Islet of Langerhans (tissue), 1 donor: ENCODE results near the gene PCID2.

Experiments used
- FAIRE-seq: peaks from one replicate; lab custom pipeline; 2011; peaks lifted over from hg19 to GRCh38; lab: Jason Lieb, UNC

The PCID2 gene

DNA sequence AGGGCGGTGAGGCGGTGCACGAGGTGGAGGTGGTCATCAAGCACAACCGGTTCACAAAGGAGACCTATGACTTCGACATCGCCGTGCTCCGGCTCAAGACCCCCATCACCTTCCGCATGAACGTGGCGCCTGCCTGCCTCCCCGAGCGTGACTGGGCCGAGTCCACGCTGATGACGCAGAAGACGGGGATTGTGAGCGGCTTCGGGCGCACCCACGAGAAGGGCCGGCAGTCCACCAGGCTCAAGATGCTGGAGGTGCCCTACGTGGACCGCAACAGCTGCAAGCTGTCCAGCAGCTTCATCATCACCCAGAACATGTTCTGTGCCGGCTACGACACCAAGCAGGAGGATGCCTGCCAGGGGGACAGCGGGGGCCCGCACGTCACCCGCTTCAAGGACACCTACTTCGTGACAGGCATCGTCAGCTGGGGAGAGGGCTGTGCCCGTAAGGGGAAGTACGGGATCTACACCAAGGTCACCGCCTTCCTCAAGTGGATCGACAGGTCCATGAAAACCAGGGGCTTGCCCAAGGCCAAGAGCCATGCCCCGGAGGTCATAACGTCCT lies 59.4 kb downstream of the PCID2 start:
- no peak for FAIRE-seq

DNA sequence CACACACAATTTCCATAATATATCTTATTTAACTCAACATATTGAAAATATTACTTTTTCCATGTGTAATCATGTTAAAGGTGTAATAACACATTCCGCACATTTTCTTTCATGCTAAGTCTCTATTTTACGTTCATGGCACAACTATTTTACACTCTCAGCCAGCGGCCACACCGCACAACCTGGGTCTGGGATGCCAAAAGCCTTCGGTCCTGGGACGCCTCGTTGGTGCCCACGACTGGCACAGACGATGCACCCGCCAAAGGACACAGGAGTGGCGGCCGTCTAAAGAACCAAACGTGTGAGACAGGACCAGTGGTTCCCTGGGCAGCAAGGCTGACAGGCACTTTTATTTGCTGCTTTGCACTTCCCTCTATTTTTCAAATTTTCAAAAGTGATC lies 60.1 kb downstream of the PCID2 start:
- no peak for FAIRE-seq

DNA sequence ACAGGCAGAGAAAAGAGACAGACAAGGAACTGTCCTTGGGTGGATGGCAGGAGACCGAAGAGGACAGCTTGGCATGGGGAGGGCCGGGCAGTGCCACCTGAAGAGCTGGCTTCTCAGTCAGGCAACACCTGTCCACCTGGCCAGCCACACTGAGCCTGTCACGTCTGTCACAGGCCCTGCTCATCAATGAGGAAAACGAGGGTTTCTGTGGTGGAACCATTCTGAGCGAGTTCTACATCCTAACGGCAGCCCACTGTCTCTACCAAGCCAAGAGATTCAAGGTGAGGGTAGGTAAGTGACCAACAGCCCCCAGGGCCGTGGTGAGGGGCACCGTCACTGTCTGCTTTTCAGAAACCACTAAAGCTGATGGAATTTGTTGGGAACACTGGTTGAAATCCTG lies 61.3 kb downstream of the PCID2 start:
- FAIRE-seq, result no peak

DNA sequence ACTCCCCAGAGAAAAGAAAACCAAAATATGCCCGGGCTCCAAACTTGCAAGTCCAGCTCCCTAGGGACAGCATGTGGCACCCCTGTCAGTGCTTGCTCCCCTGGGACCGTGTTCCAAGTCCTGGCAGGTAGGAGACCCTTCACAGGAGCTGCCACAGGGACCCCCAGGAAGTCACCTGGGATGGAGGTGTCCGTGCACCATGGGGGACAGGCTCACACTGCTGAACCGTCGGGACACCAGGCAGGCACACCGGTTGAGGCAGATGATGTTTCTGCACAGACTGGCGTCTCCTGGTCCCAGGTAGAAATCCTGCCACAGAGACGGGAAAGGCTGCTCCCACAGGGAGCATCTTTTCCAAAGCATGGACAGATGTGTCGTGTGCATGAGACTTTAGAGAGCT lies 61.7 kb downstream of the PCID2 start:
- no peak for FAIRE-seq

DNA sequence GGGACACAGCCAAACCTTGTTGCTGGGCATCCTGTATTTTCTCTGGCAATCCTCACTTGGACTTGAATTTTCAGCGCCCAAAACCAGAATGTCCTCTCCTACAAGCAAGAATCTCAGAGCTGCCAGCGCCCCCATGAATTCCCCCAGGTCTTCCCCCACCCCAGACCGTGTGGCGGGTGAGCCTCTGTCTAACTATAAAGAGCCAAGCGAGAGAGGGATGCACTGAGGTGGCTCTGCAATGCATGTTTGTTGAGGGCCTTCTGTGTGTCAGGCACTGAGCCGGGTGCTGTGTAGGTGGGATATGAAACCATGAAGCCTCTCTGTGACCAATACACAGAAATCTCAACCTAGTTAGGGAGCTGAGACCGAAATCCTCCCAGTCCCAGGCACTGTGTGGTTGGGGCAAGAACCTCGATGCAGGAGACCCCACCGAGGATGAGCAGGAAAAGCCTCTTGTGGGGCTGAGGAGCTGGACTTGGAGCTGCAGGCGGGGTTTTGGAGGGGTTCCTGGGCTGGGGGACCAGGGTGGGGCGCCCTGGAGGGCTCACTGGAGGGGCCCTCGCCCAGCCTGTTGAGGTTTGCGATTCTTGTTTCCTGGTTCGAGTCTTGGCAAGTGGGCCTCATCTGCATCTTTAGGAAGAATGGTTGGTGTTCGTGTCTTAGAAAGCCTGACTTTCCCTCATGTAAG lies 62.4 kb downstream of the PCID2 start:
- FAIRE-seq, result no peak

DNA sequence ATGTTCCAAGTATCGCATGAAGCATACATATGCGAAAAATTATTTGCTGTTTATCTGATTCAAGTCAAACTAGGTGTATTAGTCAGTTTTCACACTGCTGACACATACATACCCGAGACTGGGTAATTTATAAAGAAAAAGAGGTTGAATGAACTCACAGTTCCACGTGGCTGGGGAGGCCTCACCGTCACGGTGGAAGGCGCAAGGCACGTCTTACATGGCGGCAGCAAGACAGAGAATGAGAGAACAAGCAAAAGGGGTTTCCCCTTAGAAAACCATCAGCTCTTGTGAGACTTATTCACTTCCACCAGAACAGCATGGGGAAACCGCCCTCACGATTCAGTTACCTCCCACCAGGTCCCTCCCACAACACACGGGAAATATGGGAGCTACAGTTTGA lies 63.0 kb downstream of the PCID2 start:
- FAIRE-seq, result no peak

DNA sequence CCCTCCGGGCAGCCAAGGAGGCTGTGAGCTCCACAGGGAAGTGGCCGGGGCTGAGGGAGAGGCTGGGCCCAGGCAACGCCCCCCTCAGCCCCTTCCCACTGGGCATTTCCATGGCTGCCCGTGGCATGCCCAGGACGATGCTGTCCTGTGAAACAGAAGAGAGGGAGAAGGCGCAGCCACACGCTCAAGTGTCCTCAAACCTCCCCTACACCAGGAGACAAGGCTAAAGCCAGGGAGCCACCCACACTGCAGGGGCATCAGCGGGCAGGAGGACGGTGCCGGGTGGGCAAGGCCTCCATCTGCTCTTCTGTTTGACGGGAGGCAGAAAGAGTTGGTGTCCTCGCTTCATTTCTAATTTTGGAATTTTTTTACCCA lies 64.2 kb downstream of the PCID2 start:
- FAIRE-seq, result no peak

DNA sequence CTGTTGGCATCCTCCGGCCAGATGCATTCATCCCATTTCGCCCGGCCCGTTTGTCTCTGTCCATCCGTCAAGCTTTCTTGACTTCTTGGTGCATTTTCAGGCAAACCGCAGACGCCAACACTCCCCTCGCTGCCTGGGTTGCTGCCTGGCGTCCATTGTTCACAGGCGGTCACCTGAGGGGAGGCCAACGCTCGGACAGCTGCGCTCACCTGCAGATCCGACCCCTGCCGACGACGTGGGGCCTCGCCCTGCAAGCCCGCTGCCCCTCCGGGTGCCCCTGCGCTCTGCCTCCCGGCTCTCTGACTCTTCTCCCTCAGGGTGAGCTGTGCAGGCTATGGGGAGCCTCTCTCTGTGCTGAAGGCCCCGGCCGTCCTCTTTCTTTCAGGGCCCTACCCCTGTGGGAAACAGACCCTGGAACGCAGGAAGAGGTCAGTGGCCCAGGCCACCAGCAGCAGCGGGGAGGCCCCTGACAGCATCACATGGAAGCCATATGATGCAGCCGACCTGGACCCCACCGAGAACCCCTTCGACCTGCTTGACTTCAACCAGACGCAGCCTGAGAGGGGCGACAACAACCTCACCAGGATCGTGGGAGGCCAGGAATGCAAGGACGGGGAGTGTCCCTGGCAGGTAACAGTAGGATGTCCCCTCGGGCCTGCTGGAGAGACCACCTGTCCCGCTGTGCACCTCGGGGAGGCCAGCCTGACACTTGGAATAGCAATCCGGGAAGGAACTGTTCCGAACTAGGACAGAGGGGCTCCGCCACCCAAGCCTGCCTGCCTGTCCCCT lies 64.8 kb downstream of the PCID2 start:
- FAIRE-seq, result no peak

DNA sequence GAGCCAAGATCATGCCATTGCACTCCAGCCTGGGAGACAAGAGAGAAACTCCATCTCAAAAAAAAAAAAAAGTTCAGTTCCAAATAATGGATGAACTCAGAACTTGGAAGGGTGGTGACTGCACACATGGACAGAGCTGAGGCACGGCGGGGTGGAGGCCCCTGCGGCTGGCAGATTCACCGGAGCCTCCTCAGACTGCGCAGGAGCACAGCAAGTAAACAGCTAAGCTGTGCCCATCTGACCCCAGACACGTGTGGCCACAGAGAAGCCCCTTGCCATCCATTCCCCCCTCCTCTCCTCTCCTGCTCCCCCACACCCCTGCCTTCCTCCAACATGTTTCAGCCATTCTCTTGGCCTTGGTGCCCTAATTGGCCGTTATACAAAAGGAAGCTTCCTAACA lies 65.6 kb downstream of the PCID2 start:
- FAIRE-seq, result no peak

DNA sequence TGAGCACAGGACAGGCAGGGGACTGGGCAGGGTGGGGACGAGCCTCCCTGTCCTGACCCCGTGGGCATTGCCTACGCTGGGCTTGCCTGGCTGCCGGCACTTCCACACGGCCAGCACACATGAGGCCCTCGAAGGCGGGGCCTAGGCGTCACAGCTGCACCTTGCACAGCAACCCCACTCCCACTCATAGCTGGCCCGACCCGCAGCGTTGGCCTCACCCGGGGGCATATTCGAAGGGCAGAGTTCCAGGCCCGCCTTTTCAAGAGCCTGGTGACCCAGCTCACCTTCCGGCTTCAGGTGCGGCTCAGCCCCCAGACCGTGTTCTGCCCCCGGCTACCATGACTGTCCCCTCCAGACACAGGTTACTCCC lies 66.9 kb downstream of the PCID2 start:
- no peak for FAIRE-seq

DNA sequence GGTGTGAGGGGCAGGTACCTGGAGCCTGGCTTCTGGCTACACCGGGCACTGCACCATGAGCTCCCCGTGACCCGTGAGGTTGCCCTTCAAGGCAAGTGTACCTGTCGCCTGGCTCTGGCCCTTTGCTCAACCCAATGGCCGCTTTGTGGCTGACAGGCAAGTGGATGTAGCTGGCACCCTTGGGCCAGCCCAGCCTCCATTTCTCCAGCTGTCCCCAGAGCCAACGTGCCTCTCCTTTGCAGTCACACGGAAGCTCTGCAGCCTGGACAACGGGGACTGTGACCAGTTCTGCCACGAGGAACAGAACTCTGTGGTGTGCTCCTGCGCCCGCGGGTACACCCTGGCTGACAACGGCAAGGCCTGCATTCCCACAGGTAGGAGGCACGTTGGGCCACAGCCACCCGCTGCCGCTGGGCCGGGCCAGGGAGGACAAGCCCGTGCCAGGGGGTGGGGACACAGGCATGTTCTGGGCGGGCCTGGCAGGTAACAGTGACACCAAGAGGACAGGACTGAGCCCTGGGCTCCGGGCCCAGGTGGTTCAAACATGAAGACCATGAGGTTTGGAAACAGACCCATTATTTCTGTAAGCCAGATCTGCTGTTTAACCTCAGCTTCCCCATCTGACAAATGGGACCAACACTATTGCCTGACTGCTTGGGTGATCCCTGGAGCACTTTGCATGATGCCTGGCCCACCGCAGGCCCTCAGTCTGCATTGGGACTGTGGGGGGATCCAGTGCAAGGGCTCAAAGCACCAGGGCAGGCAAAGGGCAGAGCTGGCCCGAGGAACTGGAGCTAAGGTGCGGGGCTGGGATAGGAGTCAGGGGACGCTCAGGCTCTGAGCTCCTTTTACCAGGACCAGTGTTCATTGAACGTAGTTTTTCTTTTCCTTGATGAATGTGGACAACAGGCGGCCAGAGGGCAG lies 67.5 kb downstream of the PCID2 start:
- no peak for FAIRE-seq

DNA sequence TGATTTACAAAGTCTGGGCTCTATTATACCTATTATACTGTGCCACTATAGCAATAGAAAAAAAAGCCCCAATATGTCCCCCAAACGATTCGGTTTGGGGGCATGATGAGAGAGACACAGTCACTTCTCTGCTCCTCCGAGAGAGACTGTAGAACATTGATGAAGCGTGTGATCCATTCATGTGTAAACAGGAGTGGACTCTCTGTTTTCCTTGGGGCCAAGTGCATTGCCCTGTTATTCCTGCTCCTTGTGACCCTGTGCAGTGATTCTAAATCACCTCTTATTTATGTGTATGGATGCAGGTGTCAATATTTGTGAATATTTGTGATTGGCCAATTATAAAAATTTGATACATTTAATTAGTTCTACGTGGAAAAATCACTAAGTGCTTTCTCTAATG lies 68.9 kb downstream of the PCID2 start:
- FAIRE-seq, result no peak

DNA sequence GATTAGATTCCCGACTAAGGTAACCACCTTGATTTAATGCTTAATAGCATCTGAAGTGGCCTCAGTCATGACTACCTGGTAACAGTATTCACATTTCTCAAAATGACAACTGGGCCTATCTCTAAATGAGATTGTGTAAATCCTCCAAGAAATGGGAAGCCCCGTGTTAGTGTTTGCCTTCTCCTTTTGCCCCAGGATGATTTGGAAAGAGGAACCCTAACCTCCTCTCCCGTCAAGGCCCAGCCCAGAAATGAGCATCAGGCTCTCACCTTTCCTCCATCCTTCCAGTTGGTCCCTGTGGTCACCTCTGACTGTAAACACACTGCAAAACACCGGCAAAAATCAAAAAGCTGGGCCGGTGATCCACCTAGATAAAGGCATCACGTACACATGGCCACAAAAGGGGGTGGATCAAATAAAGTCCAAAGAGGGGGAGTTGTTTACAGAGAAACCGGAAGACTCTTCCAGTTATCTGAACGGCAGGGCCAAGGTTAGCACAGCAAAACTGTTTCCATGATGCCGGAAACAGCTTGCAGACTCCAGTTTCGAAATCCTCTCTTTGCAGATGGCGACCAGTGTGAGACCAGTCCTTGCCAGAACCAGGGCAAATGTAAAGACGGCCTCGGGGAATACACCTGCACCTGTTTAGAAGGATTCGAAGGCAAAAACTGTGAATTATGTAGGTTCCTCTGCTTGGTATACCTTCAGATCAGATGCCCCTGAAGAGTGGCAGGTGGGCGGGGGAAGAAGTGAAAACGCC lies 69.5 kb downstream of the PCID2 start:
- no peak for FAIRE-seq

DNA sequence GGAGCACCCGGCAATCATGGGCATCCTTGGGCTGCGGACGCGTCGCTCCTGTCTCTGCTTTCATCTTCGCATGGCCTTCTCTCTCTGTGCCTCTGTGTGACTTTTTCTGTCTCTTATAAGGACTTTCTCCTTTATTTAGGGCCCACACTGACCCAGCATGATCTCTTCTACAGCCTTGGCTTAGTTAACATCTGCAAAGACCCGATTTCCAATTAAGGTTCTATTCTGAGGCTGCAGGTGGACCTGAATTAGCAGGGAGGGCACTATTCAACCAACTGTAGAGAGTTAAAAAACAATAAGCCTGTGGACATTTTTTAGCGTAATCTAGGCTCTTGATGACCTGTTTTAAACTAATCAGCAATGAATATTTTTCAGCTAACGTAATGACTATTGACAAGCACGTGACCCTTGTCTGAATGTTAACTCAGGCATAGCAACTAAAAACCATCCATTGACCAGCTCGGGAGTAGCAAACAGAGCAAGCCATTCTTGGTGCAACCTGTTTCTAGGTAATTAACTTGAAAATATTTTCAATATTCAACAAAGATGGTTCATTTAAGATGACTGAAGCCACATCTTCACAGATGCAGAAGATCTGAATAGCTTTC lies 70.7 kb downstream of the PCID2 start:
- FAIRE-seq, result peak; percentile 38

DNA sequence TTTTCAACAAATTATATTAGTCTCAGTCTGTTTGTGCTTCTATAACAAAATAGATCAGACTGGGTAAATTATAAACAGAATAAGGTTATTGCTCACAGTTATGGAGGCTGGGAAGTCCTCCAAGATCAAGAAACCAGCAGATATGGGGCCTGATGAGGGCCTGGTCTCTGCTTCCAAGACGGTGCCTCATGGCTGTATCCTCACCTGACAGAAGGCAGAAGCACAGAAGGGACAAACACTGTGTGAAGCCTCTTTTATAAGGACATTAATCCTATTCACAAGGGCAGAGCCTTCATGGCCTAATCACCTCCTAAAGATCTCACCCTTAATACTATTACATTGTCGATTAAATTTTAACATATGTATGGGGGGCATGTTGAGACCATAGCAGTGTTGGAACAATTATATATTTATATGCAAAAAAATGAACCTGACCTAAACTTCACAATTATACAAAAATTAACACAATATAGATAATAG lies 73.1 kb downstream of the PCID2 start:
- no peak for FAIRE-seq

DNA sequence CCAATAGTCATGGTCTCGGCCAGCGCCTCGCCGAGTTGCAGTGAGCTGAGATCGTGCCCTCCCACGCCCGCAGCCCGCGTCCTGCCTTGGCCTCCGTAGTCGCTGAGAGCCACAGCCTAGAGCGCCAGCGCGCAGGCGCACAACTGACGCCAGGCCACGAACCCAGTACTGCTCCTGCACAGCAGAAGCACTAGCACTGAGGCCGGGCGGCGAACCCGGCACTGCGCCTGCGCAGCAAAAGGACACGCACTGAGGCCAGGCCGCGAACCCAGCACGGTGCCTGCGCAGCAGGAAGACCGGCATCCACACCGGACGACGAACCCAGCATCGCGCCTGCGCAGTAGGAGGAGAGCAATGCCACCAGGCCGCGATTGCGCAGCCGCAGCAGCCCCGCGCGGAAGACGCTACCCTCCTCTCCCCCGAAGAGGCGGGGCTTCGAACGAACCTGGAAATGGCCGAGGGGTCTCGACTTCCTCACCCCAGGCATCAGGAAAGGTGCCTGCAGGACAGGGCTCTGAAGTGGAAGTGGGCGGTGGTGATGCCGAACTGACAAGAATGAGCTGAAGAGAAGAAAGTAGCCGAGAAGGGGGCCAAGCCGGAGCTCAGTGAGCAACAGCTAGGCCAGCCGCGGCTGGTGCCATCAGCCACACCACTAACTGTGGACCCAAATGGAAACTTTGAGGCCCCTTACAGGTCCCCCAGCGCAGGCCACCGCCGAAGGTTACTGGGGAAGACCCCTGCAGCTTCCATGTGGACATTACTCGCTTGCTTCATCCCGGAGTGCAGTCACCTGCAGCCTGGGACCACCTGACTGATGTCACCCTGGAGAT lies 78.3 kb downstream of the PCID2 start:
- FAIRE-seq, result no peak

DNA sequence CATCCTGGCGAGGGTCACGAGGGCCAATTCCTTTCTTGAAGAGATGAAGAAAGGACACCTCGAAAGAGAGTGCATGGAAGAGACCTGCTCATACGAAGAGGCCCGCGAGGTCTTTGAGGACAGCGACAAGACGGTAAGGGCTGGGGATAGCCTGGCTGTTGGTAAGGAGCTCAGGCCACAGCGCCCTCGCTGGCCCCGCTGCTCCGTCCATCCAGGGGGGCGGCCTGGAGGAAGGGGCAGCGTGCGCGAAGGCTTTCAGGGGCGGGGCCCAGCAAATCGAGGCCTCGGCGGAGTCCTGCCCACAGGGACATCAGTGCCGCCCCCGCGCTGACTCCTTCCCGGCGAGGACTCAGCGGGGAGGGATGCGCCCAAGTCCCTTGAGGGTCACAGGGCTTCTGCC lies 79.0 kb downstream of the PCID2 start:
- FAIRE-seq, result no peak
